Measurements from ENCODE around the gene EMCN. TPM values are rescaled to one million over a fixed set of nuclear protein-coding genes. Genes with fewer than 3 reads are reported as not detected.
"Not testable (repeated sequence)": the region's sequence is repeated elsewhere in the genome, so short reads cannot be mapped to it uniquely, and the experiment has no call there.

The EMCN gene
- polyA plus RNA-seq (ENCODE audit: low read depth in 6 of 6), result not detected

GRCh38 chr4:100517864-100518341, at the start of gene EMCN:
Gene EMCN, minus strand, starts transcription at chr4:100518022. Its CDS starts 108 bp downstream, at chr4:100517914.
- H3K4me1 Mint-ChIP-seq, result peaks cover 0 to 13% (median 3%) of the 10 kb centered on the region in 3 donors
- H3K36me3 Mint-ChIP-seq, result no peaks in the 10 kb centered on the region
- no peak within 1 kb of the TSS for H3K27ac Mint-ChIP-seq
- DNase-seq, result no peak
- H3K27me3 Mint-ChIP-seq, result peaks cover 13 to 32% (median 18%) of the 10 kb centered on the region in 3 donors
- no peak within 1 kb of the TSS for H3K4me3 Mint-ChIP-seq
- H3K9me3 Mint-ChIP-seq, result peaks cover 0 to 3% (median 0%) of the 10 kb centered on the region in 7 donors
- no peak for ATAC-seq (ENCODE audit: low read depth in 2 of 2)

- H3K27me3 Mint-ChIP-seq, result no peaks in the 10 kb centered on the region
- no peak overlapping the region for H3K4me3 Mint-ChIP-seq
- ATAC-seq (ENCODE audit: low read depth in 2 of 2), result no peak
- DNase-seq, result no peak
- no peaks in the 10 kb centered on the region for H3K4me1 Mint-ChIP-seq
- no peak overlapping the region for H3K27ac Mint-ChIP-seq
- H3K9me3 Mint-ChIP-seq, result peaks cover 0 to 7% (median 0%) of the 10 kb centered on the region in 7 donors
- no peaks in the 10 kb centered on the region for H3K36me3 Mint-ChIP-seq
Observed at GRCh38 chr4:100566396-100566795, 48.6 kb upstream of the EMCN start.

- ATAC-seq (ENCODE audit: low read depth in 2 of 2), result no peak
- Mint-ChIP-seq H3K4me3 (no peak overlapping the region), H3K9me3 (peaks cover 0 to 11% (median 2%) of the 10 kb centered on the region in 7 donors), H3K27me3 (peaks cover 0 to 17% (median 8%) of the 10 kb centered on the region in 3 donors), H3K4me1 (no peaks in the 10 kb centered on the region), H3K27ac (no peak overlapping the region), H3K36me3 (no peaks in the 10 kb centered on the region)
- DNase-seq, result no peak
Observed at GRCh38 chr4:100557306-100557705, 39.5 kb upstream of the EMCN start.

- ATAC-seq (ENCODE audit: low read depth in 2 of 2) (no peak), DNase-seq (no peak)
- H3K27ac Mint-ChIP-seq, result no peak overlapping the region
- H3K36me3 Mint-ChIP-seq, result no peaks in the 10 kb centered on the region
- H3K4me3 Mint-ChIP-seq, result no peak overlapping the region
- H3K27me3 Mint-ChIP-seq, result peaks cover 0 to 17% (median 8%) of the 10 kb centered on the region in 3 donors
- no peaks in the 10 kb centered on the region for H3K4me1 Mint-ChIP-seq
- peaks cover 0 to 9% (median 0%) of the 10 kb centered on the region in 7 donors for H3K9me3 Mint-ChIP-seq
Observed at GRCh38 chr4:100555611-100556337, 38.0 kb upstream of the EMCN start.

GRCh38 chr4:100548200-100548560, 30.4 kb upstream of the EMCN start:
- no peak overlapping the region for H3K4me3 Mint-ChIP-seq
- no peak overlapping the region for H3K27ac Mint-ChIP-seq

GRCh38 chr4:100547541-100548199, 29.8 kb upstream of the EMCN start:
- Mint-ChIP-seq H3K27ac (no peak overlapping the region), H3K4me3 (no peak overlapping the region), H3K4me1 (no peaks in the 10 kb centered on the region), H3K27me3 (no peaks in the 10 kb centered on the region), H3K36me3 (no peaks in the 10 kb centered on the region), H3K9me3 (no peaks in the 10 kb centered on the region)
- DNase-seq, result no peak
- ATAC-seq (ENCODE audit: low read depth in 2 of 2), result no peak

More at GRCh38 chr4:100548200-100548560, 30.4 kb upstream of the EMCN start:
- DNase-seq (no peak), ATAC-seq (ENCODE audit: low read depth in 2 of 2) (no peak)
- Mint-ChIP-seq H3K9me3 (no peaks in the 10 kb centered on the region), H3K27me3 (no peaks in the 10 kb centered on the region), H3K36me3 (no peaks in the 10 kb centered on the region), H3K4me1 (no peaks in the 10 kb centered on the region)

GRCh38 chr4:100545427-100545826, 27.6 kb upstream of the EMCN start:
- no peaks in the 10 kb centered on the region for H3K27me3 Mint-ChIP-seq
- H3K36me3 Mint-ChIP-seq, result no peaks in the 10 kb centered on the region

GRCh38 chr4:100540131-100540530, 22.3 kb upstream of the EMCN start:
- H3K9me3 Mint-ChIP-seq, result peaks cover 0 to 3% (median 0%) of the 10 kb centered on the region in 7 donors
- no peak overlapping the region for H3K4me3 Mint-ChIP-seq
- H3K4me1 Mint-ChIP-seq, result no peaks in the 10 kb centered on the region
- H3K36me3 Mint-ChIP-seq, result no peaks in the 10 kb centered on the region
- DNase-seq, result no peak
- no peak for ATAC-seq (ENCODE audit: low read depth in 2 of 2)
- no peak overlapping the region for H3K27ac Mint-ChIP-seq
- no peaks in the 10 kb centered on the region for H3K27me3 Mint-ChIP-seq

More at GRCh38 chr4:100545427-100545826, 27.6 kb upstream of the EMCN start:
- Mint-ChIP-seq H3K27ac (no peak overlapping the region), H3K4me1 (no peaks in the 10 kb centered on the region), H3K9me3 (no peaks in the 10 kb centered on the region), H3K4me3 (no peak overlapping the region)
- DNase-seq, result no peak
- no peak for ATAC-seq (ENCODE audit: low read depth in 2 of 2)

GRCh38 chr4:100539706-100540105, 21.9 kb upstream of the EMCN start:
- no peak overlapping the region for H3K4me3 Mint-ChIP-seq
- peaks cover 0 to 3% (median 0%) of the 10 kb centered on the region in 7 donors for H3K9me3 Mint-ChIP-seq
- H3K27ac Mint-ChIP-seq, result no peak overlapping the region
- ATAC-seq (ENCODE audit: low read depth in 2 of 2), result no peak
- no peaks in the 10 kb centered on the region for H3K4me1 Mint-ChIP-seq
- no peaks in the 10 kb centered on the region for H3K36me3 Mint-ChIP-seq
- no peak for DNase-seq
- H3K27me3 Mint-ChIP-seq, result peaks cover 0 to 3% (median 0%) of the 10 kb centered on the region in 3 donors

- no peaks in the 10 kb centered on the region for H3K4me1 Mint-ChIP-seq
- peaks cover 0 to 19% of the 10 kb centered on the region in 2 donors for H3K36me3 Mint-ChIP-seq
- DNase-seq (no peak), ATAC-seq (ENCODE audit: low read depth in 2 of 2) (no peak)
- no peak overlapping the region for H3K4me3 Mint-ChIP-seq
- peaks cover 0 to 6% (median 0%) of the 10 kb centered on the region in 3 donors for H3K27me3 Mint-ChIP-seq
- H3K27ac Mint-ChIP-seq, result no peak overlapping the region
- peaks cover 7 to 24% (median 16%) of the 10 kb centered on the region in 7 donors for H3K9me3 Mint-ChIP-seq
Observed at GRCh38 chr4:100533741-100534140, 15.9 kb upstream of the EMCN start.

GRCh38 chr4:100530161-100530560, 12.3 kb upstream of the EMCN start:
- peaks cover 6 to 19% of the 10 kb centered on the region in 2 donors for H3K36me3 Mint-ChIP-seq
- not testable (repeated sequence) for H3K4me3 Mint-ChIP-seq; H3K27me3 Mint-ChIP-seq; DNase-seq; H3K27ac Mint-ChIP-seq; ATAC-seq (ENCODE audit: low read depth in 2 of 2); H3K4me1 Mint-ChIP-seq
- peaks cover 10 to 30% (median 16%) of the 10 kb centered on the region in 7 donors for H3K9me3 Mint-ChIP-seq

GRCh38 chr4:100525686-100526085, 7.9 kb upstream of the EMCN start:
- Mint-ChIP-seq H3K27ac (no peak overlapping the region), H3K4me1 (no peaks in the 10 kb centered on the region), H3K36me3 (peaks cover 6 to 18% of the 10 kb centered on the region in 2 donors), H3K4me3 (no peak overlapping the region), H3K9me3 (peaks cover 11 to 26% (median 16%) of the 10 kb centered on the region in 7 donors), H3K27me3 (peaks cover 0 to 7% (median 0%) of the 10 kb centered on the region in 3 donors)
- DNase-seq (no peak), ATAC-seq (ENCODE audit: low read depth in 2 of 2) (no peak)

GRCh38 chr4:100519205-100519604, 1.4 kb upstream of the EMCN start:
- Mint-ChIP-seq H3K27me3 (peaks cover 12 to 27% (median 14%) of the 10 kb centered on the region in 3 donors), H3K4me3 (no peak overlapping the region), H3K36me3 (no peaks in the 10 kb centered on the region), H3K9me3 (peaks cover 0 to 3% (median 0%) of the 10 kb centered on the region in 7 donors), H3K4me1 (peaks cover 0 to 13% (median 3%) of the 10 kb centered on the region in 3 donors), H3K27ac (no peak overlapping the region)
- no peak for ATAC-seq (ENCODE audit: low read depth in 2 of 2)
- DNase-seq, result no peak

GRCh38 chr4:100516225-100516624, 1.6 kb downstream of the EMCN start:
- Mint-ChIP-seq H3K4me1 (peaks cover 0 to 13% (median 3%) of the 10 kb centered on the region in 3 donors), H3K4me3 (no peak overlapping the region), H3K36me3 (no peaks in the 10 kb centered on the region), H3K27ac (no peak overlapping the region), H3K9me3 (peaks cover 0 to 3% (median 0%) of the 10 kb centered on the region in 7 donors), H3K27me3 (peaks cover 13 to 32% (median 18%) of the 10 kb centered on the region in 3 donors)
- DNase-seq, result no peak
- no peak for ATAC-seq (ENCODE audit: low read depth in 2 of 2)

All from naive B cell (primary cell).